ENCODE data around the gene ARL15.
"Not testable (repeated sequence)": the region's sequence is repeated elsewhere in the genome, so short reads cannot be mapped to it uniquely, and the experiment has no call there.

ARL15 gene

GRCh38 chr5:54013556-54014194 lies 296.7 kb downstream of the ARL15 start:
- DNase-seq = no peak

- no peak for DNase-seq
Measured at GRCh38 chr5:54009828-54010227, 300.5 kb downstream of the ARL15 start.

GRCh38 chr5:54009357-54009756 lies 301.0 kb downstream of the ARL15 start:
- no peak for DNase-seq

GRCh38 chr5:54007827-54008777 lies 302.3 kb downstream of the ARL15 start:
- DNase-seq = no peak

GRCh38 chr5:54004697-54005096 lies 305.7 kb downstream of the ARL15 start:
- no peak for DNase-seq

GRCh38 chr5:54002779-54003178 lies 307.6 kb downstream of the ARL15 start:
- no peak for DNase-seq

GRCh38 chr5:54001976-54002775 lies 308.2 kb downstream of the ARL15 start:
- no peak for DNase-seq

- DNase-seq = no peak
Measured at GRCh38 chr5:54000011-54000410, 310.4 kb downstream of the ARL15 start.

- peak; percentile 14 for DNase-seq
Measured at GRCh38 chr5:53997736-53998627, 312.4 kb downstream of the ARL15 start.

GRCh38 chr5:53996008-53996407 lies 314.4 kb downstream of the ARL15 start:
- DNase-seq = no peak

- no peak for DNase-seq
Measured at GRCh38 chr5:53994148-53994547, 316.2 kb downstream of the ARL15 start.

- DNase-seq = no peak
Measured at GRCh38 chr5:53991942-53992341, 318.4 kb downstream of the ARL15 start.

- DNase-seq = no peak
Measured at GRCh38 chr5:53987101-53987500, 323.3 kb downstream of the ARL15 start.

- DNase-seq = no peak
Measured at GRCh38 chr5:53985796-53986195, 324.6 kb downstream of the ARL15 start.

GRCh38 chr5:53984971-53985370 lies 325.4 kb downstream of the ARL15 start:
- DNase-seq = no peak

GRCh38 chr5:53983568-53984460 lies 326.6 kb downstream of the ARL15 start:
- no peak for DNase-seq

- DNase-seq = not testable (repeated sequence)
Measured at GRCh38 chr5:53982319-53982718, 328.1 kb downstream of the ARL15 start.

GRCh38 chr5:53980061-53980460 lies 330.3 kb downstream of the ARL15 start:
- no peak for DNase-seq

GRCh38 chr5:53974021-53974420 lies 336.4 kb downstream of the ARL15 start:
- no peak for DNase-seq

GRCh38 chr5:53972314-53972713 lies 338.1 kb downstream of the ARL15 start:
- no peak for DNase-seq

- DNase-seq = no peak
Measured at GRCh38 chr5:53971551-53971950, 338.8 kb downstream of the ARL15 start.
